Ishikawa (cell line): ENCODE measurements around the gene TRIM9.

Experiments used
- RAD21 ChIP-seq: IDR thresholded peaks from 2 replicates; pipeline ENCODE4 v1.6.1; 2012; ENCODE audit warnings: low read depth
- USF1 ChIP-seq: IDR thresholded peaks from 2 replicates; pipeline ENCODE4 v1.6.1; 2012

GRCh38 chr14:51044961-51045360, 49.9 kb downstream of the TRIM9 start:
- TF ChIP-seq RAD21 = no peak
- no peak for TF ChIP-seq USF1
